HG02678 (cell line): ENCODE data around the gene ZNF418.
A peak's percentile ranks its signal among the peaks of the same experiment; 100 is the strongest.

Experiments used
- ATAC-seq: cut with Tn5 transposase; IDR thresholded peaks from one replicate; pipeline ENCODE4 v1.9.1; 2021; ENCODE audit warnings: mild to moderate bottlenecking, moderate library complexity; ENCODE audit not compliant: unreplicated experiment

ZNF418 gene

DNA sequence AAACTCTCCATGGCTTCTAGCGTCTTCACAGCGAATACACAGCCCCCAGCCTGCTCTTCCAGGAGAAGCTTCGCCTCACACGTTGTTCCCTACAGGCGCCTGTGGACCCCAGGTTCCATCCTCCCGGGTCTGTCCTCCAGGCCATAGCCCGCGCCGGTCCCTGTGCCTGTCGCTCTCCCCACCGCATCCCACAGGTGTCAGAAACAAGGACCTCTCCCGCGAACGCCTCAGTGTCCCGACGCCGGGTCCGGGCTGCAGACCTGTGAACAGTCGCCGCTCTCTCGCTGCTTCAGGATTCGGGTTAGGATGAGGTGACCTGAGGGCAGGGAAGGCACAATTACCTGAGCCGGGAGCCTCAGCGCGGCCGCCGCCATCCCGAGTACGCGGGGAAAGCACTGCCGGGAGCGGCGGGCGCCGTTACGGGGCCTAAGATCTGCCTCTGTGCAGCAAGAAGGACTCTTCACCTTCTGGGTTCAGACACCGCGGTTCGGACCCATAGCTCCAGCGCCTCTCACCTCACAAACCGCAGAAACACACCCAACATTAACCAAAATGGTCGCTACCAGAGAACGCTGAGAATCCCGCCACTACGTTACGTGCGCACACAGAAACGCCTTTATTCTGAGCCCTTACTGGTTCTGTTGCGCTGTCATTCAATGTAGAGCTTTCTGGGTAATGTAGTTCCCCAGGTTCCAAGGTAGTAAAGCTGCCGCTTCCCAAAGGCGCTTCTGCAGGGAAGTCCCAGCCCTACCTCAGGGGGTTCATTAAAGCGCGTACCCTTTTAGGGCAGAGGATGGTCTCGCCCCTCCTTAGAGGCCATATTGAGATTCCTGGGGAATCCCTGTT, at the start of gene ZNF418:
Gene ZNF418, minus strand, starts transcription at position 583 of the 846 bp plus-strand sequence. CDS start 1,580 bp downstream, outside the sequence.
- ATAC-seq, result peak; percentile 81

DNA sequence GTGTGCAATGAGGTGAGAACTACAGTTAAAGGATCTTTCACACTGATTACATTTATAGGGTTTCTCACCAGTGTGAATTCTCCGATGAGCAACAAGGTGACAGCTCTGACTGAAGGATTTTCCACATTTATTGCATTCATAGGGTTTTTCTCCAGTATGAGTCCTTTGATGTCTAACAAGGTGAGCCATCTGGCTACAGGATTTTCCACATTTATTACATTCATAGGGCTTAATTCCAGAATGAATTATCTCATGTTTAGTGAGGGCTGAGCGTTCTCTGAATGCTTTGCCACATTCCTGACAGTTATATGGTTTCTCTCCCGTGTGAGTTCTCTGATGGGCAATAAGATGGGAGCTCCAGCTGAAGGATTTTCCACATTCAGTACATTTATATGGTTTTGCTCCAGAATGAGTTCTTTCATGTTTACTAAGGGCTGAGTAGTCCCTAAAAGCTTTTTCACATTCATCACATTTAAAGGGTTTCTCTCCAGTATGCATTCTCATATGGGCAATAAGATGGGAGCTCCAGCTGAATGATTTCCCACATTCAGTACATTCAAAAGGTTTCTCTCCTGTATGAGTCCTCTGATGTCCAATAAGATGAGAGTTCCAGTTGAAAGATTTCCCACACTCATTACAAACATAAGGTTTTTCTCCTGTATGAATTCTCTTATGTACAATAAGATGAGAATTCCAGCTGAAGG, 43.5 kb upstream of the ZNF418 start:
- no peak for ATAC-seq

GRCh38 chr19:57974434-57974833, 39.2 kb upstream of the ZNF418 start, which contains the start of gene C19orf18:
Gene C19orf18, minus strand, starts transcription at chr19:57974534. Its CDS starts 102 bp downstream, at chr19:57974432.
- no peak for ATAC-seq

DNA sequence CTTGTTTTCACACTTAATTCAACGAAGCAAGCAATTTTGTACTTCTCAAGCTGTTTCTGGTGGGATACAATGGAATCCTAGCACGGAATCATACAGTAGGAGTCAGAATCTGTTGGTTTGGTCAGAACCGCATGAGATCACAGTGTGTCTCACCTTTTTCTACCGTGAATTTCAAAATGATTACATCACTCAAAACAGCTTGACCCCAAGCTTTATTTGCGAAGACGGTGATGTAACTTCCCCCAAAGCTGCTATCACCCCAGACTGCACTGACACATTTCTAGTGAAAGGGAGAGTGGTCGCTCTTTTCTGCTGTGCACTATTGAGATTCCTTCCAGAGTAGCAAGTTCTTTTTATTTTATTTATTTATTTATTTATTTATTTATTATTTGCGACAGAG, 29.6 kb upstream of the ZNF418 start:
- ATAC-seq, result no peak

GRCh38 chr19:57961785-57962184, 26.6 kb upstream of the ZNF418 start:
- ATAC-seq, result no peak

DNA sequence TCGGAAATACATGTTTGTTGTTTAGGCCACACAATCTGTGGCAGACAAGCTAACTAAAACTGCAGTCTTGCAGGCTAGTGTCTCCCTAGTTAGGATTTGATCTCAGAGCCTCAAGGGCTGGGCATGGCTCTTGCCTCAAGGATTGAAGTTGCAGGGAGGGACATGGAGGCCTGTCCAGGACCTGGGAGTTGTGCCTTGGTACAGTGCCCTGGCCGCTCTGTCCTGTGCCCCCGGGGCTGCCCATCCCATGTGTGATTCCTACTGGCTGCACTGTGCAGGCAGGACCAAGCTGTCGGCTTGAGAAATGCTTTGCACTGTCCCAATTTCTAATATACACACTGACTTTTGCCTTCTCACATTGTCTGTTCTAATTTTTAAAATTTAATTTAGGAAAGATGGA, 19.8 kb upstream of the ZNF418 start:
- no peak for ATAC-seq

DNA sequence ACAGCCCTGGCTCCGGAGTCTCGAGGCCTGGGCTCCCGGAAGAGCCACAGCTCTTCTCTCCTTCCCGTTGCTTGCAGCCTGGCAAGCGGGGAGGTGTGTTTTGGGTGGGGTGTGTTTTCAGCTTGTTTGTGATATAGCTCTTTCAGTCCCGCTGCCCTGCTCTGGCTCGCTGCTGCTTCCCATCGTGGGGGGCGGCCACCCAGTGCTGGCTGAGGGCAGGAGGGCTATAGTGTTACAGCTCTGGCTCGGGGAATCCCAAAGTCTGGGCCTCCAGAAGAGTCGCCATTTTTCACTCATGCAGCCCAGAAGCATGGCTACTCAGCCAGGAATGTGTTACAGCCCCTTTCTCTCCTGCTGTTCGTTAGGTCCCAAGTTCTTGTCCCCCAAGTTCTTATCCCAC, 14.5 kb upstream of the ZNF418 start:
- ATAC-seq, result no peak

DNA sequence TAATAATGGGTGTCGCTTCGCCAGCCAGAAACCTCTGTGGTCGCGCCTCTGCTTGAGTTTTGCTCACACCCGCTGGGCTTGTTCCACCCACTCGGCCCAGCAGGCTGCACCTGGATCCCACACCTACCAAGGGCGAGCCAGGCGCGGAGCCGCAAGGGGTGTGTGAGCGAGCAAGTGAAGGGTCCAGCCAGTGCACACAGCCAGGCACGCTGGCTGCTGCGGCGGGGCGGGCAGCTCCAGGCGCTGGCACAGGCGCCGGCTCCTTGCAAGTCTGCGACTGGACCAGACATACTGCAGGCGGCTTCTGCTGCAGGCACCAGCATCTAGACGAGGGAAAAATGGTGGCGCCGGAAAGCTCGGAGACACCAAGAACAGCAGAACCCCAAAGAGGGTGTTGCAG, 14.1 kb upstream of the ZNF418 start:
- no peak for ATAC-seq

DNA sequence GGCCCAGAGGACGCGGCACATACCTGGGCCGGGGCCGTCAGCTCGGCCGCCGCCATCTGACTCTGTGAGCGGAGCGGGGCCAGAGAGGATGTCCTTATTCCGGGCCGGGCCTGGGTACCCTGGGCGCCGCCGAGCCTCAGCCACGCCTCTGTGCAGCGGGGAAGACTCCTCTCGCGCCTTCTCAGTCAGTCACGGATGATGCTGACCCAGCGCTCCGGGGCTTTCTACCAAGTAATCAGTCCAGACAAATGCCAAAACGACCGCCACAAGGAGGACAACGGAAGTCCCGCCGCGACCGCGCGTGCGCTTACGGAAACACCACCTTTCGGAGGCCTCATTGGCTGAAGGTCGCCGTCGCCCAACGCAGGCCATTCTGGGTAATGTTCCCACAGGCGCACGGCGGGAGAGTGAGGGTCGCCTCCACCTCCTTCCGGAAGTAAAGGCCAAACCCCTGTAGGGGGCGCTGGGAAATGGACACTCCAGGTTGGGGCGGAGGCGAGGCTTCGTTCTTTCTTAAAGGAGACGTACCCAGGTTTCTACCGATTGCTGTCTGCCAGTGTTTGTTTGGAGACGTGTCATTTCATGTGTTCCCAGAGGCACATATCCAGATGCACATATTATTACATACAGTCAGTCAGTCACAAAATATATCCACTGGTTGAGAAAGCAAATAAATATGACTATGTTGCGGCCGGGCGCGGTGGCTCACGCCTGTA, 12.4 kb upstream of the ZNF418 start, which contains the start of gene ZNF256:
Gene ZNF256, minus strand, starts transcription at position 288 of the 716 bp plus-strand sequence. Its CDS starts 232 bp downstream, at position 56.
- peak; percentile 93 for ATAC-seq

DNA sequence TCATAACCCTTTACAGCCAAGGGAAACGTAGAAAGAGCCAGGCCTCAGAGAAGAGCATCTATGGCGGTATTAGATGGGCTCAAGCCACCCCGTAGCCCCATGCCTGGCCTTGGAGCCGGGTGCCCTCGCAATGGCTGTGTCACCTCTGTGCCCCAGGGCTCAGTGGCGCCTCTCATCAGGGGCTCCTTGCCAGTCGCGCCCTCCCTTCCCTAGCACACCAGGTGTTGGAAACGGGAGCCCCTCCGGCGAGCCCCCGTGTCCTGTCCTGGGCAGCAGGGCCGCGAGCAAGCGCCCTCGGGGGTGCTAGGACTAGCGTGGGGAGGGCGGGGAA, 11.9 kb upstream of the ZNF418 start:
- ATAC-seq, result no peak

GRCh38 chr19:57946316-57946715, 11.1 kb upstream of the ZNF418 start:
- no peak for ATAC-seq

- no peak for ATAC-seq
Measured at GRCh38 chr19:57941593-57941992, 6.4 kb upstream of the ZNF418 start.

DNA sequence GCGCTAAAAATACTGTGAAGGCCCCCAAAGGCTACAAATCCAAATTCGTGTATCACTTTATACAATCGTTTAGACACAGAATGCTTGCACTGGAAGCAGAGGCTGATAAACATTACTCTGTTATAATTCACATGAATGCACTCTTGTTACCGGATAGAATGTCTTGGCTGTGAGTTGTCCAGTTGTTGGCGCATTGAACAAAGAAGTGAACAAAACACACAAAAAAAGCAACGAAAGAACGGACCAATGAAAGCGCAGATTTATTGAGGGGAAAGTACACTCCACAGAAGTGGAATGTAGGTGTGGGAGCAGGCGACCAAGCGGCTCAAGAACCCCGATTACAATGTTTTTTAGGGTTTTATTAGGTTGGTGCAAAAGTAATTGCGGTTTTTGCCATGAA, 529 bp upstream of the ZNF418 start:
- ATAC-seq, result no peak

GRCh38 chr19:57927587-57927986, 7.6 kb downstream of the ZNF418 start:
- no peak for ATAC-seq

GRCh38 chr19:57916168-57916995, 18.8 kb downstream of the ZNF418 start, which contains the start of gene ZNF417:
Gene ZNF417, minus strand, starts transcription at chr19:57916592. Its CDS starts 181 bp downstream, at chr19:57916411.
- peak; percentile 99 for ATAC-seq

GRCh38 chr19:57914531-57914930, 20.7 kb downstream of the ZNF418 start:
- ATAC-seq, result no peak

- ATAC-seq, result no peak
Measured at GRCh38 chr19:57907394-57907793, 27.8 kb downstream of the ZNF418 start.

- no peak for ATAC-seq
Measured at GRCh38 chr19:57905258-57905657, 29.9 kb downstream of the ZNF418 start.

DNA sequence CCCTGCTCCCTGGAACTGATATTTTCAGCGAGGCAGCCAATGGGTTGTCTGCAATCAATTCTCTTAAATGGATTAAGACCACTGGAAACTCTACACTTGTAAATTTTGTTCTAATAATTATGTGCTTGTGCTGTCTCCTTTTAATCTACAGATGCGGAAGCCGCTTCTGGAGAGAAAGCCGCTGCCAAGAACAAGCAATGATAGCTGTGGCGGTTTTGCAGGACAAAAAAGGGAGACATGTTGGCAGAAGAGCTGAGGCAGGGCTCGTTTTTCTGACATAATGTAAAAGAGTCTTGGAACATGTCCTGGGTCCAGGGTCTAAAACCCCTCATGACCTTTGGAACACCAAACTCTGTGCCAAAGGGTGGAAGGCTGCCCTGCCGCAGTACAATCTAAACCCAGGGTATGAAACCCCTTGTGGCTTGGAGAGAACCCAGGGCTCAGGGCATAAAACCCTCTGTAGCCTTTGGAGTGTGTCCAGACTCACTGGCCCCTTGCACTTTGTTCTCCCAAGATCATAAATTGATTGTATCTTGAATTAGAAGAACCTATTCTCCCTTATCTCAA, 31.5 kb downstream of the ZNF418 start:
- no peak for ATAC-seq

GRCh38 chr19:57900311-57900710, 34.9 kb downstream of the ZNF418 start:
- ATAC-seq, result no peak
